GM12875 (cell line): Measurements from ENCODE around the gene FOXP1.

Experiments used
- H3K4me3 ChIP-seq: one replicate; pipeline ENCODE4 v1.5.1; 2011; ENCODE audit warnings: low read depth, low read length, control low read depth
- TF ChIP-seq, protein P1 (sequence below): IDR thresholded peaks from 2 replicates; pipeline ENCODE4 v1.5.1; 2011; ENCODE audit warnings: low read depth, mild to moderate bottlenecking, control low read depth, inconsistent platforms, low read length, moderate library complexity, borderline replicate concordance; ENCODE audit not compliant: insufficient read depth

Gene FOXP1

DNA sequence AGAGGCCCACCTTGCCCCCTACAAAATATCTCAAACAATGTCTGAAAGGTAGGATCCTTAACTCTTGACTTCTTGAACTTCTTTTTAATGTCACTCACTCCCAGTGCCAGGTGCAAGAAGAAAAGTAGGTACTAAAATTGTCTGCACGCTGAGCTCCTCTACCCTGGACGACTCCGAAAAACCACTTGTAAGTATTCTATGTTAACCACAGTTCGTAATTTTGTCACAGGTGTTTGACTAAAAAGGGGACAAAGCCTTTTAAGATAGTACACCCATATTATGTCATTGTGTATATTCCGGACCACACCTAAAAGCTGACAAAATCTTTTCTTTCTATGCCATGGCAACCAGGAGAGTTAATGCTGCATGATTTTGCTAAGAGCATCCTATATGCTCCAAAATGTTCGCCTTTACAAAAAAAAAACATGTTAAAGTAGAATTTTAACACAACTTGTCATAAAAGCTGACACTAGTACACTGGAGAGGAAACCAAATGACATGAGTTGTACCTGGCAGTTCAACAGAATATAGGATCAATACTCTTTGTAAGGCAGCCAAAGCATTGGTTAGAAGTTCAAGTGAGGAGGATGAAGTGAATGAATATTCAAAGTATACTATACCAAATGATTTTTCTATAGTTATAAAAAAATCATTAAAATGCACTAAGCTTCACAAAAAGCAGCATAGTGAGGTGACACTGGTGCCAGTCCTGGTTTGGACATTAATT is 210.5 kb downstream of the FOXP1 start:
- H3K4me3 ChIP-seq = no peak overlapping the region
- TF ChIP-seq, protein P1, sequence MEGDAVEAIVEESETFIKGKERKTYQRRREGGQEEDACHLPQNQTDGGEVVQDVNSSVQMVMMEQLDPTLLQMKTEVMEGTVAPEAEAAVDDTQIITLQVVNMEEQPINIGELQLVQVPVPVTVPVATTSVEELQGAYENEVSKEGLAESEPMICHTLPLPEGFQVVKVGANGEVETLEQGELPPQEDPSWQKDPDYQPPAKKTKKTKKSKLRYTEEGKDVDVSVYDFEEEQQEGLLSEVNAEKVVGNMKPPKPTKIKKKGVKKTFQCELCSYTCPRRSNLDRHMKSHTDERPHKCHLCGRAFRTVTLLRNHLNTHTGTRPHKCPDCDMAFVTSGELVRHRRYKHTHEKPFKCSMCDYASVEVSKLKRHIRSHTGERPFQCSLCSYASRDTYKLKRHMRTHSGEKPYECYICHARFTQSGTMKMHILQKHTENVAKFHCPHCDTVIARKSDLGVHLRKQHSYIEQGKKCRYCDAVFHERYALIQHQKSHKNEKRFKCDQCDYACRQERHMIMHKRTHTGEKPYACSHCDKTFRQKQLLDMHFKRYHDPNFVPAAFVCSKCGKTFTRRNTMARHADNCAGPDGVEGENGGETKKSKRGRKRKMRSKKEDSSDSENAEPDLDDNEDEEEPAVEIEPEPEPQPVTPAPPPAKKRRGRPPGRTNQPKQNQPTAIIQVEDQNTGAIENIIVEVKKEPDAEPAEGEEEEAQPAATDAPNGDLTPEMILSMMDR = no peak

DNA sequence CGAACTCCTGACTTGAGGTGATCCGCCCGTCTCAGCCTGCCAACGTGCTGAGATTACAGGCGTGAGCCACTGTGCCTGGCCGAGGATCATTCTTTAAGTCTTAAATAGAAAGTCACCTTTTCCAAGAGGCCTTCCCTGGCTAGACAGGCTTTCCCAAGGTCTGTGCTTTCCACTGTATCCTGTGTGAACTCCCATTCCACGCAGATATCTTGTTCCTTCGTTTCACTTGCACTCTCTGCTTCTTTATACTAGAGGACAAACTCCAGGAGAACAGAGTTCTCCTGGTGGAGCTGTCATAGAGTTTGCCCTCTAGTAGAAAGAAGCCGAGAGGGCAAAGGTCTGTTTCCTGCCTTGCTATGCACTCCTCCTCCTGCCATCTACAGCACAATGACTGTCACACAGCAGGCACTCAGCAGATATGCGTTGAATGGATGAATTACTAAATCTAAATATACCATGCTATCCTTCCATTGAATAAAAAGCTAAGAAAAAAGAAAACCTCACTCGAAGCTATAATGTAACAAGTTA is 211.2 kb downstream of the FOXP1 start:
- no peak overlapping the region for H3K4me3 ChIP-seq
- TF ChIP-seq, protein P1 = no peak

DNA sequence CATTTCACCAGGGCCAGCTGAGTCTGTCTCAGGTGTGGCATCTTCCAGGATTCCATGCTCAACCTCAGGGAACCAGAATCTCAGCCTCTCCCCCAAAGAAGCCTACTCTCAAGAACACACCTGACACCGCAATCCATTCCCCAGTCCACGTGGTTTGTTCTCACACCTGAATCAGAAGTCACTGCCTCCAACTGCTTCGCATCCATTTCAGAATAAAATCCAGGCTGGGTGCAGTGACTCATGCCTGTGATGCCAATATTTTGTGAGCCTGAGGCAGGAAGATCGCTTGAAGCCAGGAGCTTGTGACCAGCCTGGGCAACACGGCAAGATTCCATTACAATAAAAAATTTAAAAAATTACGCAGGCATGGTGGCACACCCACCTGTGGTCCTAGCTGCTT is 212.2 kb downstream of the FOXP1 start:
- no peak overlapping the region for H3K4me3 ChIP-seq
- TF ChIP-seq, protein P1 = no peak

DNA sequence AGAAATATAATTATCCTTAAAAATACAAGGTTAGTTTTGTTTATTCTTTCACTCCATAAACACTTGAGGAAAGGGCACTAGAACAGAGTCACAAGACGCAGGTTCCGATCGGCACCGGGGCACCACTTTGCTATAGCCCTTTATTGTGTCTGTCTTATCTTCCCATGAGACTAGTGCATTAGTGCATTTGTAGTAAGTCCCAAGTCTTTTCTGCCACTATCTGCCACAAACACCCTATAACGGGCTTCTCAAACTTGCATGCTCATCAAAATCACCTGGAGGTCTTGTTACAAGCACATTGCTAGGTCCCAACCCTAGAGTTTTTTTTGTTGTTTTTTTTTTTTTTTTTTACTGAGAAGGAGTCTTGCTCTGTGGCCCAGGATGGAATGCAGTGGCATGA is 213.1 kb downstream of the FOXP1 start:
- TF ChIP-seq, protein P1 = no peak
- H3K4me3 ChIP-seq = no peak overlapping the region

DNA sequence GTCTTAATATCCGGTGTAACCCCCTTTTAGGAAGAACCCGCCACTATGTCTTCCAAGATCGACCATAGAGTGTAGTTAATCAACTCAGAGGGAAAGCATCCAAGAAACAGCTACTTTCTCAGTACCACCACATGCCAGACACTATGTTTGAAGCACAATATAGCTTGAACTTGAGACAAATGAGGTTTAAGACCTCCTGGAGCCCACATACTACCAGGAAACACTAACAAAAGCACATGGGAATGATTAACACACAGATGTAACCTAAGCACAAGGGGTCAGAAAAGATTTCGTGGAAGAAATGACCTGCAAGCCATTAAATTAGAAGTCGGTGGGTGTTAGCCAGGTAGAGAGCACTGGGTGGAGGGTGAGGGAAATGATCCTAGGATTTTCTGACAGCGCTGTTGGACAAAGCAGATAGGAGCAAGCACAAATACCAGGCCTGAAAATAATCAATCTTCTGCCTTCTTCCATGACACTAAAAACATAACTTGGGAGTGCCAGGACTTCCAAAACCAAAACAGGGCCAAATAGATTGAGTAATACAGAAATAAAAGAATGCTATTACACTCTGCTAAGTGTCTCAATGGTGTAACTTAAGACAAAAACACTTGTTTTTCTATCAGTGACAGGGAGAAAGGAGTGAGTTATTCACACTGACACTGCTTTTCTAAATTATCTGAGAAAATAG is 213.7 kb downstream of the FOXP1 start:
- H3K4me3 ChIP-seq = no peak overlapping the region
- TF ChIP-seq, protein P1 = no peak

DNA sequence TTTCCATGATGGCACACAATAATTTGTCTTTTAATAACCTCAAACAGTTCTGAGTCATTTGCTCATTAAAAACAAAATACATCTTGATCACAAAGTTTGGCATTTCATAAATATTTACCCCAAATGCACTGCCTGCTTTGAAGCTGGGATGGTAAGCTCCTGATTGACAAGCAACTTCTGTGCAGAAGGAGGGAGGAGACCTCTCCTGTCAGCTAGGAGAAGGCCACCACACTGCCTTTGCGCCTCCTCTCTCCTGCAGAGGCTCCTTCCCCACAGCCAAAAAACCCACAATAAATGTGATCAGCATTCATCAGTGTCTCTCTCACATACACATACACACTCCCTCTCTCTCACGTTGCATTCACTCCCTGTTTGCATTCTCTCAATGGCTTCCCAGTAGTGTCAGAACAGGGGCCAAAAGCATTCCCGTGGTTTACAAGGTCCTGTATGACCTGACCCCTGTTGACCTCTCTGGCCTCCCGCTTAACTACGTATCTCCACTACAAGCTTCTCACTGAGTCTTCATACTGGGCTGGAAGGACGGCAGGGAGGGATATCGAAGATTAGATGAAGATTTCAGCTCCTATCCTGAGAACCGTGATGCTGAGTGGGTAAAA is 216.4 kb downstream of the FOXP1 start:
- TF ChIP-seq, protein P1 = no peak
- no peak overlapping the region for H3K4me3 ChIP-seq
